HepG2 (cell line): Measurements from ENCODE around the gene PGS1. TPM values are rescaled to one million over a fixed set of nuclear protein-coding genes. Genes with fewer than 3 reads are reported as not detected.
A peak's percentile ranks its signal among the peaks of the same experiment; 100 is the strongest.

ENCODE experiments used
- ARNT ChIP-seq: fragments of 450-650 bp; IDR thresholded peaks from 2 replicates; pipeline ENCODE4 v1.6.1; 2017
- ETV6 ChIP-seq: sonication (generic); formaldehyde crosslinking; conservative IDR thresholded peaks from 2 replicates; pipeline ENCODE4 v1.4.0; 2020; ENCODE audit warnings: missing genetic modification reagents
- KAT8 ChIP-seq: IDR thresholded peaks from 2 replicates; pipeline ENCODE4 v1.6.1; 2016; ENCODE audit warnings: missing genetic modification reagents, missing compliant biosample characterization
- NFKBIZ ChIP-seq: IDR thresholded peaks from 2 replicates; pipeline ENCODE4 v1.6.1; 2018; ENCODE audit warnings: missing genetic modification reagents, missing compliant biosample characterization
- PPARG ChIP-seq: conservative IDR thresholded peaks from 2 replicates; pipeline ENCODE4 v1.6.1; 2016; ENCODE audit warnings: missing biosample characterization, missing genetic modification reagents
- PRPF4 ChIP-seq: fragments of 200-400 bp; formaldehyde crosslinking; IDR thresholded peaks from 2 replicates; pipeline ENCODE4 v1.6.1; 2016; ENCODE audit warnings: low read length, low read depth; ENCODE audit not compliant: poor library complexity, severe bottlenecking
- RFX3 ChIP-seq: IDR thresholded peaks from 2 replicates; pipeline ENCODE4 v1.6.1; 2016; ENCODE audit warnings: missing biosample characterization, missing genetic modification reagents
- SIX4 ChIP-seq: sonication (generic); formaldehyde crosslinking; IDR thresholded peaks from 2 replicates; pipeline ENCODE4 v1.4.0; 2020; ENCODE audit warnings: missing genetic modification reagents
- ZNF333 ChIP-seq: sonication (generic); formaldehyde crosslinking; IDR thresholded peaks from 2 replicates; pipeline ENCODE4 v1.4.0; 2020; ENCODE audit warnings: mild to moderate bottlenecking, missing genetic modification reagents, borderline replicate concordance
- ZNF33A ChIP-seq: sonication (generic); formaldehyde crosslinking; IDR thresholded peaks from 2 replicates; pipeline ENCODE4 v1.5.1; 2020; ENCODE audit warnings: missing genetic modification reagents, mild to moderate bottlenecking, moderate library complexity, borderline replicate concordance
- ZNF556 ChIP-seq: sonication (generic); formaldehyde crosslinking; IDR thresholded peaks from 2 replicates; pipeline ENCODE4 v1.4.0; 2020; ENCODE audit warnings: mild to moderate bottlenecking, missing genetic modification reagents, borderline replicate concordance
- ZNF563 ChIP-seq: sonication (generic); formaldehyde crosslinking; IDR thresholded peaks from 2 replicates; pipeline ENCODE4 v1.8.0; 2022; ENCODE audit warnings: mild to moderate bottlenecking, moderate library complexity, missing genetic modification reagents
- ZNF660 ChIP-seq: sonication (generic); formaldehyde crosslinking; IDR thresholded peaks from 2 replicates; pipeline ENCODE4 v1.5.1; 2020; ENCODE audit warnings: mild to moderate bottlenecking, low read depth, missing genetic modification reagents, borderline replicate concordance
- ZSCAN22 ChIP-seq: sonication (generic); formaldehyde crosslinking; IDR thresholded peaks from 2 replicates; pipeline ENCODE4 v1.4.0; 2020; ENCODE audit warnings: mild to moderate bottlenecking, missing genetic modification reagents
- polyA plus RNA-seq, 8 experiments: library from polyadenylated mRNA; depleted of rRNA in 3 of 8; stranded (reverse) in 7 of 8; unstranded in 1 of 8; fragments of >200 nt; fragmentation: Illumina TruSeq in 4 of 8; extraction: Trizol in 4 of 8; gene quantifications; 2 replicates each; pipeline versions ENCODE4 v1.2.1 to v1.2.3, GENCODE V29; 2011 to 2016; ENCODE audit warnings: low read depth in 4 of 8, missing spikeins in 1 of 8, mixed read lengths in 1 of 8; ENCODE audit not compliant: insufficient read depth in 1 of 8
- total RNA-seq, 5 experiments: library from RNA; depleted of rRNA; stranded (reverse); fragments of >200 nt; fragmentation: Illumina TruSeq; extraction: Trizol; gene quantifications; 2 replicates each; pipeline ENCODE4 v1.2.3, GENCODE V29; 2016; ENCODE audit warnings: low read depth in 1 of 5
- TF ChIP-seq, protein P1 (sequence below): sonication (generic); formaldehyde crosslinking; IDR thresholded peaks from 2 replicates; pipeline ENCODE4 v1.5.0; 2020; ENCODE audit warnings: mild to moderate bottlenecking, missing genetic modification reagents
- TF ChIP-seq, protein P2 (sequence below): IDR thresholded peaks from 2 replicates; pipeline ENCODE4 v1.6.1; 2018; ENCODE audit warnings: missing genetic modification reagents
- TF ChIP-seq, protein P3 (sequence below), 2 experiments: sonication (generic) in 1 of 2; formaldehyde crosslinking in 1 of 2; IDR thresholded peaks; 2 replicates each; pipeline versions ENCODE4 v1.5.1 to v1.6.1; 2011 to 2020; ENCODE audit warnings: borderline replicate concordance in 1 of 2, low read depth in 1 of 2, low read length in 1 of 2, mild to moderate bottlenecking in 1 of 2, missing genetic modification reagents in 1 of 2, moderate library complexity in 1 of 2
- TF ChIP-seq, protein P4 (sequence below): sonication (generic); formaldehyde crosslinking; IDR thresholded peaks from 2 replicates; pipeline ENCODE4 v1.5.1; 2020; ENCODE audit warnings: mild to moderate bottlenecking, missing genetic modification reagents, borderline replicate concordance

PGS1 gene
- total and polyA plus RNA-seq, 2 of the 13 experiments (the other 11 are each of a cell fraction or from before 2014, with no cell fraction given), result 25.9 to 31.5 TPM

DNA sequence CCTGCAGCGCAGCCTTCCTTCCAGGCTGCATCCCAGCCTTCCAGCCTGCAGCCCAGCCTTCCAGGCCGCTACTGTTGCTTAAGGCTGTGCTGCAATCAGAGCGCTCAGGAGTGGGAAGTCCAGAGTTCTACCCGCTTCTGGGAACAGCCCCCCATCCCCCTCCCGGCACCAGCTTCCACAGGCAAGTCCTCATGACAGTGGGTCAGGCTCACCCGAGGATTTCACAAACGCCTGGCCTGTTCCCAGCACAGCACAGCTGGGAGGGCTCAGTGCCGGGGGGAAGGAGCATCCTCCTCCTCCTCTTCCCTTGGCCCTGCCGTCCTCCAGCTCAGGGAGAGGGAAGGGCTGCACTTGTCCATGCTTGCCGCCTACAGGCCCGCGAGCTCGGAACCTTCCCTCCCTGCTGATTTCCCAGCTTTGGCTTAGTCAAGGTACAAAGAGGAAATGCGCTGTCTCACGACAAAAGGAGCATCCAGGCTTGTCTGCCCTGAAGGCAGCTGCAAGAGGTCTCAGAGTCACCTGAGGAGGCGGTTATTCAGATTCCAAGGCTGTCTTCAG lies 26.9 kb upstream of the PGS1 start (continued):
- no peak for TF ChIP-seq ZNF333 (CRISPR knock-in tag)
- TF ChIP-seq PRPF4, result no peak
- TF ChIP-seq ZNF563 (CRISPR knock-in tag), result no peak
- no peak for TF ChIP-seq ZNF33A (CRISPR knock-in tag)
- no peak for TF ChIP-seq ARNT
- TF ChIP-seq ETV6 (CRISPR knock-in tag), result no peak
- TF ChIP-seq, protein P1, sequence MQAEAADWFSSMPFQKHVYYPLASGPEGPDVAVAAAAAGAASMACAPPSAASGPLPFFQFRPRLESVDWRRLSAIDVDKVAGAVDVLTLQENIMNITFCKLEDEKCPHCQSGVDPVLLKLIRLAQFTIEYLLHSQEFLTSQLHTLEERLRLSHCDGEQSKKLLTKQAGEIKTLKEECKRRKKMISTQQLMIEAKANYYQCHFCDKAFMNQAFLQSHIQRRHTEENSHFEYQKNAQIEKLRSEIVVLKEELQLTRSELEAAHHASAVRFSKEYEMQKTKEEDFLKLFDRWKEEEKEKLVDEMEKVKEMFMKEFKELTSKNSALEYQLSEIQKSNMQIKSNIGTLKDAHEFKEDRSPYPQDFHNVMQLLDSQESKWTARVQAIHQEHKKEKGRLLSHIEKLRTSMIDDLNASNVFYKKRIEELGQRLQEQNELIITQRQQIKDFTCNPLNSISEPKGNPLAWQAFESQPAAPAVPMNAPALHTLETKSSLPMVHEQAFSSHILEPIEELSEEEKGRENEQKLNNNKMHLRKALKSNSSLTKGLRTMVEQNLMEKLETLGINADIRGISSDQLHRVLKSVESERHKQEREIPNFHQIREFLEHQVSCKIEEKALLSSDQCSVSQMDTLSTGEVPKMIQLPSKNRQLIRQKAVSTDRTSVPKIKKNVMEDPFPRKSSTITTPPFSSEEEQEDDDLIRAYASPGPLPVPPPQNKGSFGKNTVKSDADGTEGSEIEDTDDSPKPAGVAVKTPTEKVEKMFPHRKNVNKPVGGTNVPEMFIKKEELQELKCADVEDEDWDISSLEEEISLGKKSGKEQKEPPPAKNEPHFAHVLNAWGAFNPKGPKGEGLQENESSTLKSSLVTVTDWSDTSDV (CRISPR knock-in tag), result no peak
- no peak for TF ChIP-seq PPARG (CRISPR knock-in tag)
- peak; percentile 24; the same call in 1 of the 2 replicates for TF ChIP-seq RFX3 (CRISPR knock-in tag)
- TF ChIP-seq SIX4 (CRISPR knock-in tag), result no peak
- TF ChIP-seq, protein P2, sequence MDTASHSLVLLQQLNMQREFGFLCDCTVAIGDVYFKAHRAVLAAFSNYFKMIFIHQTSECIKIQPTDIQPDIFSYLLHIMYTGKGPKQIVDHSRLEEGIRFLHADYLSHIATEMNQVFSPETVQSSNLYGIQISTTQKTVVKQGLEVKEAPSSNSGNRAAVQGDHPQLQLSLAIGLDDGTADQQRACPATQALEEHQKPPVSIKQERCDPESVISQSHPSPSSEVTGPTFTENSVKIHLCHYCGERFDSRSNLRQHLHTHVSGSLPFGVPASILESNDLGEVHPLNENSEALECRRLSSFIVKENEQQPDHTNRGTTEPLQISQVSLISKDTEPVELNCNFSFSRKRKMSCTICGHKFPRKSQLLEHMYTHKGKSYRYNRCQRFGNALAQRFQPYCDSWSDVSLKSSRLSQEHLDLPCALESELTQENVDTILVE (CRISPR knock-in tag), result peak; percentile 65; the same call in 1 of the 2 replicates
- TF ChIP-seq, protein P3, sequence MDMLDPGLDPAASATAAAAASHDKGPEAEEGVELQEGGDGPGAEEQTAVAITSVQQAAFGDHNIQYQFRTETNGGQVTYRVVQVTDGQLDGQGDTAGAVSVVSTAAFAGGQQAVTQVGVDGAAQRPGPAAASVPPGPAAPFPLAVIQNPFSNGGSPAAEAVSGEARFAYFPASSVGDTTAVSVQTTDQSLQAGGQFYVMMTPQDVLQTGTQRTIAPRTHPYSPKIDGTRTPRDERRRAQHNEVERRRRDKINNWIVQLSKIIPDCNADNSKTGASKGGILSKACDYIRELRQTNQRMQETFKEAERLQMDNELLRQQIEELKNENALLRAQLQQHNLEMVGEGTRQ (IDR thresholded peaks at IDR 0.05; ENCODE audit: low read depth, low read length), result no peak
- TF ChIP-seq, protein P3 (CRISPR knock-in tag; IDR thresholded peaks at IDR 0.05; ENCODE audit: borderline replicate concordance), result no peak
- TF ChIP-seq, protein P4, sequence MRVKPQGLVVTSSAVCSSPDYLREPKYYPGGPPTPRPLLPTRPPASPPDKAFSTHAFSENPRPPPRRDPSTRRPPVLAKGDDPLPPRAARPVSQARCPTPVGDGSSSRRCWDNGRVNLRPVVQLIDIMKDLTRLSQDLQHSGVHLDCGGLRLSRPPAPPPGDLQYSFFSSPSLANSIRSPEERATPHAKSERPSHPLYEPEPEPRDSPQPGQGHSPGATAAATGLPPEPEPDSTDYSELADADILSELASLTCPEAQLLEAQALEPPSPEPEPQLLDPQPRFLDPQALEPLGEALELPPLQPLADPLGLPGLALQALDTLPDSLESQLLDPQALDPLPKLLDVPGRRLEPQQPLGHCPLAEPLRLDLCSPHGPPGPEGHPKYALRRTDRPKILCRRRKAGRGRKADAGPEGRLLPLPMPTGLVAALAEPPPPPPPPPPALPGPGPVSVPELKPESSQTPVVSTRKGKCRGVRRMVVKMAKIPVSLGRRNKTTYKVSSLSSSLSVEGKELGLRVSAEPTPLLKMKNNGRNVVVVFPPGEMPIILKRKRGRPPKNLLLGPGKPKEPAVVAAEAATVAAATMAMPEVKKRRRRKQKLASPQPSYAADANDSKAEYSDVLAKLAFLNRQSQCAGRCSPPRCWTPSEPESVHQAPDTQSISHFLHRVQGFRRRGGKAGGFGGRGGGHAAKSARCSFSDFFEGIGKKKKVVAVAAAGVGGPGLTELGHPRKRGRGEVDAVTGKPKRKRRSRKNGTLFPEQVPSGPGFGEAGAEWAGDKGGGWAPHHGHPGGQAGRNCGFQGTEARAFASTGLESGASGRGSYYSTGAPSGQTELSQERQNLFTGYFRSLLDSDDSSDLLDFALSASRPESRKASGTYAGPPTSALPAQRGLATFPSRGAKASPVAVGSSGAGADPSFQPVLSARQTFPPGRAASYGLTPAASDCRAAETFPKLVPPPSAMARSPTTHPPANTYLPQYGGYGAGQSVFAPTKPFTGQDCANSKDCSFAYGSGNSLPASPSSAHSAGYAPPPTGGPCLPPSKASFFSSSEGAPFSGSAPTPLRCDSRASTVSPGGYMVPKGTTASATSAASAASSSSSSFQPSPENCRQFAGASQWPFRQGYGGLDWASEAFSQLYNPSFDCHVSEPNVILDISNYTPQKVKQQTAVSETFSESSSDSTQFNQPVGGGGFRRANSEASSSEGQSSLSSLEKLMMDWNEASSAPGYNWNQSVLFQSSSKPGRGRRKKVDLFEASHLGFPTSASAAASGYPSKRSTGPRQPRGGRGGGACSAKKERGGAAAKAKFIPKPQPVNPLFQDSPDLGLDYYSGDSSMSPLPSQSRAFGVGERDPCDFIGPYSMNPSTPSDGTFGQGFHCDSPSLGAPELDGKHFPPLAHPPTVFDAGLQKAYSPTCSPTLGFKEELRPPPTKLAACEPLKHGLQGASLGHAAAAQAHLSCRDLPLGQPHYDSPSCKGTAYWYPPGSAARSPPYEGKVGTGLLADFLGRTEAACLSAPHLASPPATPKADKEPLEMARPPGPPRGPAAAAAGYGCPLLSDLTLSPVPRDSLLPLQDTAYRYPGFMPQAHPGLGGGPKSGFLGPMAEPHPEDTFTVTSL (CRISPR knock-in tag), result no peak
- no peak for TF ChIP-seq ZNF660
- TF ChIP-seq ZNF556 (CRISPR knock-in tag), result no peak
- TF ChIP-seq KAT8 (CRISPR knock-in tag), result 0 out of 2 replicates have a peak, but pooled peaks have one; percentile 23
- no peak for TF ChIP-seq ZSCAN22 (CRISPR knock-in tag)
- peak; percentile 74; the same call in 1 of the 2 replicates for TF ChIP-seq NFKBIZ (CRISPR knock-in tag)
